ENCODE data around the gene CDKN3.
"Not testable (repeated sequence)": the region's sequence is repeated elsewhere in the genome, so short reads cannot be mapped to it uniquely, and the experiment has no call there.

The CDKN3 gene

GRCh38 chr14:54451961-54452360 is 55.2 kb downstream of the CDKN3 start:
- in situ Hi-C loops (cut with HindIII; ENCODE audit: low sequenced_read_pairs): no loop called here

- in situ Hi-C loops (cut with HindIII; ENCODE audit: low sequenced_read_pairs): no loop called here
Measured at GRCh38 chr14:54453252-54453651, 56.4 kb downstream of the CDKN3 start.

GRCh38 chr14:54453990-54454389 is 57.2 kb downstream of the CDKN3 start:
- in situ Hi-C loops (cut with HindIII; ENCODE audit: low sequenced_read_pairs): not testable (repeated sequence)

GRCh38 chr14:54455363-54455762 is 58.6 kb downstream of the CDKN3 start:
- in situ Hi-C loops (cut with HindIII; ENCODE audit: low sequenced_read_pairs): no loop called here

- in situ Hi-C loops (cut with HindIII; ENCODE audit: low sequenced_read_pairs): not testable (repeated sequence)
Measured at GRCh38 chr14:54456820-54457608, 60.2 kb downstream of the CDKN3 start.

- in situ Hi-C loops (cut with HindIII; ENCODE audit: low sequenced_read_pairs): no loop called here
Measured at GRCh38 chr14:54457609-54457996, 60.8 kb downstream of the CDKN3 start.

- in situ Hi-C loops (cut with HindIII; ENCODE audit: low sequenced_read_pairs): not testable (repeated sequence)
Measured at GRCh38 chr14:54458536-54458935, 61.7 kb downstream of the CDKN3 start.

- in situ Hi-C loops (cut with HindIII; ENCODE audit: low sequenced_read_pairs): no loop called here
Measured at GRCh38 chr14:54459106-54459505, 62.3 kb downstream of the CDKN3 start.

GRCh38 chr14:54462048-54462447 is 65.2 kb downstream of the CDKN3 start:
- in situ Hi-C loops (cut with HindIII; ENCODE audit: low sequenced_read_pairs): no loop called here

GRCh38 chr14:54465654-54466053 is 68.8 kb downstream of the CDKN3 start:
- in situ Hi-C loops (cut with HindIII; ENCODE audit: low sequenced_read_pairs): no loop called here

- in situ Hi-C loops (cut with HindIII; ENCODE audit: low sequenced_read_pairs): no loop called here
Measured at GRCh38 chr14:54467280-54467679, 70.5 kb downstream of the CDKN3 start.

Data from endothelial cell of hepatic sinusoid (primary cell).